Amniotic stem cell (primary cell): ENCODE measurements around the gene BUB1.
A peak's percentile ranks its signal among the peaks of the same experiment; 100 is the strongest.
"Not testable (repeated sequence)": the region's sequence is repeated elsewhere in the genome, so short reads cannot be mapped to it uniquely, and the experiment has no call there.

Experiments used
- DNase-seq: peaks from one replicate; lab custom pipeline; 2025; lab: John Stamatoyannopoulos, UW

The BUB1 gene

DNA sequence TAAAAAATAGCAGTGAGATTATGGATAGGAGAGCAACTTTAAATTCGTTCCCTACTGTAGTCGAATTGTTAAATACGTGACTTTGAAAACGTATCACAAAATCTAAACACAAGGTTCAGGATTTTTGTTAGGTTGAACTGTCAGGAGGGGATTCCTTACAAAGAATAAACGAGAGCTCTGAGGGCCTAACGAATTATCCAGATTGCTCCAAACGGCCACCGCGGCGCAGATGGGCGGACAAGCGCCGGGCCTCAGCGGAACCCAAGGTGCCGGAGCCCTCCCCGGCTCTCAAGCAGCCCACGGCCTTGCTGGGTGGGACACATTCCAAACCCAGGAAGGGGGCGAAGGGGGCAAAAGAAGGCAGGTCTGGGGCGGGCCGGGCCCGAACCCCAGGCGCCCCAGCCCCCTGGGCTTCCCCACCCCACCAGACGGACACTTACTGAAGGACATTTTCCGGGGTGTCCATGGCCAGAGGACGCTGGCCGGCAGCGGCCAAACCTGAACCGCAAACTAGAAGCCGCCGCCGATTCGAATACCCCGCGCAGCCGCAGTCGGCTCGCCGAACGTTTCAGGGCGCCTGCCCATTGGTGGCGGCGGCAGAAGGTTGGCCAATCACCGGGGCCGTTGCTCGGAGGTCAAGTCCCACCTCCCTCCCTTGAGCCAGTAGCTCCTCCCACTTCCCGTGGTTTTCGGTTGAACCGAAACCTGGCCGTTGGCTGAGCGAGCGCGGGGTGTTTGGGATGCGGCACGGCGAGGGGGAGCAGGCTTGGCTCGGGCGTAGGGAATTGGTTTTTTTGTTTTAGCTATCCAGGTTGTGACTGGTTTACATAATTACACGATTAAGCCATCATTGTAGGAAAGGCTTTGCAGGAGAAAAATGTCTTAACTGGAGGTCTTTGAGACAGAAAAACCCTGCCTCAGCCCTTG lies at the start of gene BUB1:
Gene BUB1, minus strand, starts transcription at position 534 of the 927 bp plus-strand sequence. Its CDS starts 68 bp downstream, at position 466.
- peak; percentile 97 for DNase-seq

- DNase-seq, result no peak
Measured at GRCh38 chr2:110726285-110726684, 48.4 kb upstream of the BUB1 start.

DNA sequence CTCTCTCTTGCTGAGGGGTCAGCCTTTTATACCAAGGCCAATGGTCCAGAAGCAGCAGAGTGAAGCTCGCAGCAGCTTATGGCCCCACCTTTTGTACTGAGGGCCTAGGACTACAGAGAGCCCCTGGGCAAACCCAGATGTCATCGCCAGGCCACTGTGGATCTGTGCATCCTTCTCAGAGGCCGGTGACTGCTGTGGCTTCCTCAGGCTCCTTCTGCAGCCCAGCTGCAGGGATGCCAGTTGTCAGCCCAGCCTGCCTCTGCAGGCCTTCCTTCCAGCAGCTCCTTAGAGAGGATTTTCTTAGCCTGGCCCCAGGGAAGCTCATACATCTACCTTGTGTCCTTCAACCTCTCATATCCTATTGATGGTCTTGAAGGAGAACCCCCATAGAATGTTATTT lies 48.0 kb upstream of the BUB1 start:
- DNase-seq, result no peak

DNA sequence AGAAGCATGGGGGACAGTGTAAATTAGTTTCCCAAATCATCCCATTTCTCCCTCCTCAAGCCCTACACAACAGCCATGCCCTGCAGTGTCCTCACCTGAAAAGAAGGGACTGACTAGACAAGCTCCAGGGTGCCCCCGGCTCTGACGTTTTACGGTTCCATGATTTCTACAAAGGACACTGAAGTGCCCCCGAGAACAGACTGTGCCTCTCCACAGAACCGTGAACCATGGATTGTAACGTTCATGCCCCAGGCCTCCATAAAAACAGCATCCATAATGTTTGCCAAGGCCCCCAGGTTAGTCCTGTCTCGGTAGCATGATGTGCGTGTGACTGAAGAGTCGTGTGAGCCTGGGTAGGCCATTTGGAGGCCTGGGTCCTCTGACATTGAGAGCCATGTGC lies 47.5 kb upstream of the BUB1 start:
- no peak for DNase-seq

- DNase-seq, result no peak
Measured at GRCh38 chr2:110724820-110725219, 47.0 kb upstream of the BUB1 start.

DNA sequence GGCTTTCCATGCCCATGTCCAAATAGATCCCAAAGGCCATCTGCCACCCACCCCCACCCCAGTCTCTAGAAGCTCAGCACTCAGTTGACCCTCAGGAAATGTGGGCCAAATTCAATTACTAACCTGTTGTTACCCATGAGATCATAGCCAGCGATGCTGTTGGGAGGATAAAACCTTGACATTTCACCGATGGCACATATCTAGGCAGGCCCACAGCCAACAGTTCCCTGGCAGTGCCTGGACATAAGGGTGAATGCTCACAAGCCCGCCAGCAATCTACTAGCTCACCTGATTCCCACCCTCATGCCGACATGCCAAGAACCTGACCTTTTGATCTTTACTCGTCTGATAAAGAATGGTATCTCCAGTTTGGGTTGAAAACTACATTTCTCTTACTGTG lies 42.7 kb upstream of the BUB1 start:
- DNase-seq, result no peak

DNA sequence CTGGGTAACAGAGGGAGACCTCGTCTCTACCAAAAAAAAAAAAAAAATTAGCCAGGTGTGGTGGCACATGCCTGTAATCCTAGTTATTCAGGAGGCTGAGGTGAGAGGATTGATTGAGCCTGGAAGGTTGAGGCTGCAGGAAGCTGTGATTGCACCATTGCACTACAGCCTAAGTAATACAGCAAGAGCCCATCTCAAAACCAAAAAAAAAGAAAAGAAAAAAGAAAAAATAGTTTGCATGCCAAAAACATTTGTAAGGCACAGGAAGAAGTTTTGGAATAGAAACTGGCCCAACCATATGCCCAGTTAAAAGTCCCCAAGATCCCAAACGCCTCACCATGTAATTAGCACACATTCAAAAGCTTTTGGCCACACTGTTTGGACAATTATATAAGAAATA lies 41.1 kb upstream of the BUB1 start:
- no peak for DNase-seq

GRCh38 chr2:110718382-110718781 lies 40.5 kb upstream of the BUB1 start:
- DNase-seq, result no peak

GRCh38 chr2:110717734-110718133 lies 39.9 kb upstream of the BUB1 start:
- DNase-seq, result no peak

DNA sequence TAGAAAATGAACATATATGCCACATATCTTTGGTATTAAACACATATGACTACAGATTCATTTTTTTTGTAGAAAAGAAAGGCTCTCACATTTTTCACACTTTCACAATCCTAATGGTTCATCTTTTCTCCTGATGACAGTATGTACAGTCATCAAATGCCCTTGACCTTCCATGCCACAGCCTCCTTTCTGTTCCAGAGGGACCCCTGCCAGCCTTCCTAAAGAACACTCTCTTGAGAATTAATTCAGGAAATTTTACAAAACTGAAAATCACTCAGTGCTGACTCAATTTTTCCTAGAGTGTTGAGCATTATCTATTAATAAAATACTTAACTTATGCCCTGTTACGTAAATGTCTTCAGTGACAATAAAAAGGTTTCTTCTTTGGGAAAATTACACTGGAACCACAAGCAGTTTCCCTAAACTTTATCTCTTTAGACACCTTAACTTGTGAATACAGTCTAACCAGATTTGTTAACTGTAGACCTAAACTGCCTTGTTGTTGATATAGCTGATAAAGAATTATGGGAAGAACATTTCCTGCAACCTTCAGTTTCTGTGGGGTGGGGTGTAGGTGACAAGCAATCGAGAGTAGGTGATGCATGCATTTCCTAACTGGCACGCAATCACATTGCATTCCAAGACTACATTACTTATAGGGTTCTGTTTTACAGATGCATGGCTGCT lies 39.2 kb upstream of the BUB1 start:
- DNase-seq, result no peak

DNA sequence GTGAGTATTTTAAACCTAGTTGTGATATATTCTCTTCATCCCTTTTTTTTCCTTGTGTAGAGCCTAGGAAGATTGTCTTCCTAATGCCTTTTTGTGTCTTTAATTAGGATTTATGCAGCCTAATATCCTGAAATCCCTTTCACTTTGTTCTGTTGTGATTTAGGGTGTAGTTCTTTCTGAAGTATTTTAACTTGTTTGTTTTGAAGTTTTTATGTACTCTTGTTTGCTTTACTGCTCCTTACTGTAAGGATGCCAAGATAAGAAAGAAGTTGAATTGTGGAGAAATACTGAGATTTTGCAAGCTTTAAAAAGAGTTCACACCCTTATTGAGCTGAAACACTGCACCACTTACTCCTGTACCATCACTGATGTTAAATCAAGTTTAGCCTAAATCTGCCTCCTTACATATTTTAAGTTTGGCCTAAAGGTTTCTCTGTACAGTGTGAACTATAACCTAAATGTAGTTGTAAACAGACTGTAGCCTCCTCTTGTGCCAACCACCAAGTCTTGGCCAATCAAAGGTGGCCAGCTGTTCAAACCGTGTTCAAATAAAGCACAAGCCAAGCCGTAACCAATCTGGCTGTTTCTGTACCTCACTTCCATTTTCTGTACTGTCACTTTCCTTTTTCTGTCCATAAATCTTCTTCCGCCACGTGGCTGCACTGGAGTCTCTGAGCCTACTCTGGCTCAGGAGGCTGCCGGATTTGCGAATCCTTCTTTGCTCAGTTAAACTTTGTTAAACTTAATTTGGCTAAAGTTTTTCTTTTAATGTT lies 36.8 kb upstream of the BUB1 start:
- DNase-seq, result no peak

DNA sequence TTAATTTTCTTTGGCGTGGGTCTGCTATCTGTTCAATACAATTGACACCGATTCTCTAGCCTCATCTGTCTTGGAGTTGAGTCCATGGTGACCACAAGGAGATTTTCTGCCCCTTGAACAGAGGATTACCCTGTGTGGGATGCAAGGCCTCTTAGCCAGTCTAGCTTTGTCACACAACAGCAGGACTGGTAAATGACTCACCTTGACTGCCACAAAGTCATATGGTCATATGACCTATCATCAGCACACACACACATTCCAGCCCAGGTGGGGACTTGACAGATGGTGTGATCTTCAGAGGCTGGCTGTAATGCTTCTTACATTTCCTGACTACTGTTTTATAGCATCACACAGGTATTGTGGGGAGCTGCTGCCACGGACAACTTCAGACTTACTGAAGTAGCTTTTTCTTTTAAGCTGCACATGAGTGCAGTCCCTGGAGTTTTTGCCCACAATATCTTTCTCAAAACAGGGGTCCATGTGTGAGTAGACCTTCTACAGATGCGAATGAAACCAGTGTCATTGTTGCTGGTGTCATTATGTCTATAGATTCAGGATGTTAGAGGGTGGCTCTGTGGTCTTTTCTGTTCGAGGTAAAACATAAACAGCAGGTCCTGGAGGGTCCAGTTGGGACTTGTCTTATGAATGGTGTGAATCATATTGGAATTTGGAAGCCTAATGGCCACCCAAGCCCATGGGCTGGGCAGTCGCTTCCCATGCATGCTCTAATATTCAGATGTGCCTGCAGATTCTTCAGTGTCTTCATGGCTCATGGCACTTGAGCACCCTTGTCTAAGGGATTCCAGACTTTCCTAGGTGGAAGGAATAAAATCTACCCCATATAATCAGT lies 35.9 kb upstream of the BUB1 start:
- DNase-seq, result no peak

- no peak for DNase-seq
Measured at GRCh38 chr2:110712737-110713136, 34.9 kb upstream of the BUB1 start.

DNA sequence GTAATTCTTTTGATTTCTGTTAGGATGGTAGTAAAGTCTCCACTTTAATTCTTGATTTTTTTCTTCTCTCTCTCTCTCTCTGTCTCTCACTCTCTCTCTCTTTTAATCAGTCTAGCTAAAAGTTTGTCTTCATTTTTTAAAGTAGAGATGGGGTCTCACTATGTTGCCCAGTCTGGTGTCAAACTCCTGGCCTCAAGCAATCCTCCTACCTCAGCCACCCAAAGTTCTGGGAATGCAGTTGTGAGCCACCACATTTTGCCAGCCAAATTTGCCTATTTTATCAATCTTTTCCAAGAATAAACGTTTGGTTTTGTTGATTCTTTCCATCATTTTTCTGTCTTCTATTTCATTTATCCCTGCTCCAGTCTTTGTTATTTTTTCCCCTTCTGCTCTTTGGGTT lies 30.6 kb upstream of the BUB1 start:
- no peak for DNase-seq

GRCh38 chr2:110707386-110707965 lies 29.6 kb upstream of the BUB1 start:
- no peak for DNase-seq

DNA sequence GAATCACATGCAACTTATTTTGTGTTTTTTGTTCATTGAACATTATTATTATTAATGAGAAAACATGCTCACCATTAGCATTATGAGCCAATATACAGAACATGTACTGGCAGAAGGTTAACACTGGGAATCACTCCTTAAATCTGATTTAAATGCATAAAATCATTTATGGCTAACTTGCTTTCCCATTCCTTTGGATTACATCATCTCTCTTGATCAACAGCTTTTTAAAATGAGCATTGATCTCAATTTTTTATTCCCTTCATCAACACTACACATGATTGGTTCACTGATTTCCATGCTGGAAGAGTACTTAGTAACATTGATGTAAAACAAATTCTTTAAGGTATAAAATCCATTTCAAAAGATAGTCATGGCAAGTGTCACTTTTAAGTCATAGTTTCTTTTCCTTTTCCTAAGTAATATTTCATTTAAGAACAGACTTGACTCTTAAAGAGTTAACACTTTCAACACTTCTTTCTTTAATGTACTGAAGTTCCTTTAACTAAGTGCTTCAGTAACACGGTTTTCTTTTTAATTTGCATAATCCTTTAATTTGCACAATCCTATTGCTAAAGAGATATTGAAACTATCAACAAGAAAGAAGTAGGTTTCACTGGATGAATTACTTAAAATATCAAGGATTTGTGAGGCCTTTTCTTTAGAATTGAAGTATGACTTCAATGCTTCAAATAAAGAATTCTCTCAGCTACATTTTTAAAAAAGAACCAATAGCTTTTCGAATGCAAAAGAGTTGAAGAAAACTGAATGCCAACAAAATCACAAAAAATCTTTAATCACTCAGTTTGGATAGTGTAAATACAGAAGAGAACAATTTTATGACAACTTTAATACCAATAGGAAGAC lies 24.9 kb upstream of the BUB1 start:
- DNase-seq, result no peak

DNA sequence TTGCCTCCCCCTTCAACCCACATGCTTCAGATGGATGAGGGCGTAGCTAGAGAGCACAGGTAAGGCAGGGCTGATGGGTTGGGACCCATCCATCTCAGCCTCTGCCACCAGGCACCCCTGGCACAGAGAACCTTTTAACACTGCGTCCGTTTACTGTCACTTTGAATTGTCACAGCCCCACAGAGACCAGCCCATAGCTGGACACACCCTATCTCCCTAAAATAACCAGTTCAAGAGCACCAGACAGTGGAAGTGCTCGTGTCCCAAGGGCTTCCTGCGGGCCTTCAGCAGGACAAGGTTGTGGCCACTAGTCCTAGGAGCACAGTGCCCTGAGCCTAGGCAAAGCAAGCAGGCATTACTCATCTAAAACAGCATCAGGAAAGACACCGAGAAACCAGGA lies 20.4 kb upstream of the BUB1 start:
- not testable (repeated sequence) for DNase-seq

GRCh38 chr2:110695146-110695898 lies 17.5 kb upstream of the BUB1 start:
- not testable (repeated sequence) for DNase-seq

- DNase-seq, result no peak
Measured at GRCh38 chr2:110691612-110692258, 13.9 kb upstream of the BUB1 start.
